Stimulated activated effector memory CD8-positive, alpha-beta T cell treated with anti-CD3 and anti-CD28 coated beads, Interleukin-12 subunit alpha, Interleukin-12 subunit beta, amount 100 ng/mL, for 72 hours (primary cell): ENCODE measurements around the gene CHRM5.

ENCODE experiments used
- ATAC-seq: fragments of 150-1000 bp; cut with Tn5 transposase; 2 replicates; pipeline ENCODE4 v1.10.0; 2021
- DNase-seq, 2 donors: peaks; one replicate each; pipeline ENCODE4 v3.0.0; 2021 to 2022; ENCODE audit warnings: low spot score in 2 of 2
- H3K27ac Mint-ChIP-seq: one replicate; pipeline ENCODE4 v1.8.0; 2022; ENCODE audit warnings: mild to moderate bottlenecking, mixed read lengths
- H3K36me3 Mint-ChIP-seq: one replicate; pipeline ENCODE4 v1.8.0; 2022; ENCODE audit warnings: mild to moderate bottlenecking, mixed read lengths
- H3K4me1 Mint-ChIP-seq: one replicate; pipeline ENCODE4 v1.8.0; 2022; ENCODE audit warnings: mixed read lengths
- H3K4me3 Mint-ChIP-seq: one replicate; pipeline ENCODE4 v1.8.0; 2022; ENCODE audit warnings: mild to moderate bottlenecking, mixed read lengths
- H3K9me3 Mint-ChIP-seq: one replicate; pipeline ENCODE4 v1.8.0; 2022; ENCODE audit warnings: mixed read lengths

CHRM5 gene

DNA sequence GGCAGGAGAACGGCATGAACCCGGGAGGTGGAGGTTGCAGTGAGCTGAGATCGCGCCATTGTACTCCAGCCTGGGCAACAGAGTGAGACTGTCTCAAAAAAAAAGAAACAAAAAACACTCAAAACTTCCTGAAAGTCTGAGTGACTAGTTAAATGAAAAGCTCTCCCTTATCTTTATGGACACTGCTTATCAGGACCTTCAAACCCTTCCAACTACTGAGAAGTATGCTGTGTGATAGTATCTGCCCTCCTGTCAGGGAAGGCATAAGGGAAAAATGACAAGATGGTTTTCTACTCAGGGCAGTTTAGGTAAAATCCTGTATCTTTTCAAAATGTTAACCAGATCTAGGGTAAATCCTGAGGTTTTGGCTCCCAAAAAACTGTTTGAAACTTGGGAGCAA lies 111.6 kb downstream of the CHRM5 start:
- Mint-ChIP-seq H3K9me3 (no peaks in the 10 kb centered on the region), H3K27ac (no peak overlapping the region), H3K4me1 (no peaks in the 10 kb centered on the region), H3K36me3 (peaks cover 28% of the 10 kb centered on the region), H3K4me3 (no peak overlapping the region)
- ATAC-seq (no peak), DNase-seq (no peak)

DNA sequence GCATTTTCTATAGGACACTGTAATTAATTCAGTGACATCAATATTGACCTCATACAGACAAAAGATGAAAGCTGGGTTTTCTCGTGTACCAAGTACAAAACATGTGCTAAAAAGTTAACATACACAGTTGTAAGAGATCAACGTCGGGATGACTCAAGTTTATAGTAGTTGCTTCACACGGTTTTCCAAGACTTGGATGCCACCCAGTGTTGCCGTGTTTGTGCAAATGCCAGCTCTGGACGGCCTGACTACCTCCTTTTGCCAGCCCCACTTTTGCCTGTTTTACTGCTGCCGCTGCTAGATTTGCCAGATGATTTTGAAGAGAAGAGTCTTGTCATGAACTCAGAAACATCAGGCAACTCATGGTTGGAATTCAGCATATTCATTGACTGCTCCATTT lies 115.8 kb downstream of the CHRM5 start:
- no peaks in the 10 kb centered on the region for H3K9me3 Mint-ChIP-seq
- H3K27ac Mint-ChIP-seq, result no peak overlapping the region
- H3K36me3 Mint-ChIP-seq, result peaks cover 70% of the 10 kb centered on the region
- no peak for DNase-seq
- no peaks in the 10 kb centered on the region for H3K4me1 Mint-ChIP-seq
- ATAC-seq, result no peak
- H3K4me3 Mint-ChIP-seq, result no peak overlapping the region

DNA sequence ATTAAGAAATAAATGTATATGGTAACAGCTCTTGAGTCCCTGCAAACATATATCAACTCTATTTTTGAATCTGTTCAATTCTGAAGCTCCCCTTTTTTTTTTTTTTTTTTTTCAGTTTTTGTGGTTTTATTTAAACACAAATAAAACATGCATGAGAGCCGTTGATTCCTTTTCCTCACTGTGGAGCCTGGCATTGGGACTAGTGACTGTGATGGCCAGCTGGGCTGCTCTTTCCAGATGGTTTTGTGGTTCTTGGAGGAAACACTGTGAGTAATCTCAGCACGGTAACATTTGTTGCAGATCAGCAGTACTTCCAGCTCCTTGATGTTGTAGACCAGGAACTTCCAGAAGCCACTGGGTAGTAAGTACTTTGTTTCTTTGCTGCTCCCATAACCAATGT lies 117.4 kb downstream of the CHRM5 start:
- Mint-ChIP-seq H3K27ac (no peak overlapping the region), H3K9me3 (no peaks in the 10 kb centered on the region)
- no peak for DNase-seq

DNA sequence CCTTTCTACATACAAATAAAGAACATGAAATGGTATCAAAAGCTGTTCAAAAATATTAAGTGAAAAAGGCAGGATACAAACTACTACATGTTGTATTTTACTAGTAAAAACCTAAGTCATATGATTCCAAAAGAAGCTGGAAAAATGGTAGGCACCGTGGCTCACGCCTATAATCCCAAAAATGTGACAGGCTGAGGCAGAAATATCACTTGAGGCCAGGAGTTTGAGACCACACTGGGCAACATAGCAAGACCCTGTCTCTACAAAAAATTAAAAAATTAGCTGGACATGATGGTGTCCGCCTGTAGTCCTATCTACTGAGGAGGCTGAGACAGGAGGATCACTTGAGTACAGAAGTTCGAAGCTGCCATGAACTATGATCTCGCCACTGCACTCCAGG lies 131.6 kb downstream of the CHRM5 start:
- peak overlapping the region; percentile 100 for H3K27ac Mint-ChIP-seq
- peaks cover 36% of the 10 kb centered on the region for H3K36me3 Mint-ChIP-seq
- ATAC-seq (no peak), DNase-seq (no peak)
- peak overlapping the region; percentile 100 for H3K4me3 Mint-ChIP-seq
- peaks cover 22% of the 10 kb centered on the region for H3K4me1 Mint-ChIP-seq
- no peaks in the 10 kb centered on the region for H3K9me3 Mint-ChIP-seq

More for the DNA sequence above, 117.4 kb downstream of the CHRM5 start:
- peaks cover 83% of the 10 kb centered on the region for H3K36me3 Mint-ChIP-seq
- H3K4me1 Mint-ChIP-seq, result no peaks in the 10 kb centered on the region
- no peak overlapping the region for H3K4me3 Mint-ChIP-seq
- ATAC-seq, result no peak

DNA sequence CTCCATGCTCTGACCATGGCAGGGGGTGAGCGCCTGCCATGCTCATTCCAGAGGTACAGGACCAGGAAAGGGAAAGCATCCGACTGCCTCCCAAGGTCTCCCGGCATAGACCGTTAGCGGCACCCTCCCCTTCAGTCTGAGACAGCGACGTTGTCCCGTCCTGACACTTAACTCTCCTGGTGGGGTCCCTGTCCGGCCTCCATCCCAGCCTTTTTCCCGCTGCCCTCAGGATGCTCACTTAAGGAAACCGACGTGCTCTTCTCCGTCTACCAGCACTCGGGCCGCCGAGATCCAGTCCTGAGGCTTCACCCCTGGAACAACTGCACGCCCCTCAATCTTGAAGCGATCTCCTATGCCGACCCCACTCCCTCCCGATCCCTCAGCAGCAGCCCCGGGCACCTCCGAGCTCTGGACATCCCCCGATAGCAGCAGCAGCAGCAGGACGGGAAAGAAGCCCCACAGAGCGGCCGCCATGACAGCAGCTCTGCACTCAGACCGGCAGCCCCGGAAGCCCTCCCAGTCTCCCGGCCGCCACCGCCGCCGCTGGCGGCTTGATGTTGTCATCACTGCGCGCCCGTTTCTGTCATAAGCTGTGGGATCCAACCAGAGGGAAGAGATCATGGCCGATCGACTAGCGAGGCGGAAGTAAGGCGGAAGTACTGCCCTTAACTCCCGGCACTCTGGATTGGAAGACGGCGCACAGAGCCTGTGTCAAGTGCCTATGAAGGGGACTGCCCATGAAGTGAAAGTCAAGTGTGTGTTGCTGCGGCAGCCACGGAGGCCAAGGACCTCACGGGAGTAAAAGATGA lies 133.3 kb downstream of the CHRM5 start, which contains the start of the genes EMC7 and PGBD4:
TSS of gene EMC7 (minus strand) at position 497 of the 809 bp plus-strand sequence. CDS start at position 474, 23 bp downstream.
TSS of gene PGBD4 (plus strand) at position 718 of the 809 bp plus-strand sequence. CDS start 449 bp downstream, outside the sequence.
- Mint-ChIP-seq H3K4me3 (peak within 1 kb of the TSS; percentile 100), H3K36me3 (peaks cover 23% of the 10 kb centered on the region), H3K9me3 (no peaks in the 10 kb centered on the region), H3K4me1 (peaks cover 22% of the 10 kb centered on the region), H3K27ac (peak within 1 kb of the TSS; percentile 100)
- ATAC-seq (peak; percentile 99), DNase-seq (peak; percentile 99 to 100)

DNA sequence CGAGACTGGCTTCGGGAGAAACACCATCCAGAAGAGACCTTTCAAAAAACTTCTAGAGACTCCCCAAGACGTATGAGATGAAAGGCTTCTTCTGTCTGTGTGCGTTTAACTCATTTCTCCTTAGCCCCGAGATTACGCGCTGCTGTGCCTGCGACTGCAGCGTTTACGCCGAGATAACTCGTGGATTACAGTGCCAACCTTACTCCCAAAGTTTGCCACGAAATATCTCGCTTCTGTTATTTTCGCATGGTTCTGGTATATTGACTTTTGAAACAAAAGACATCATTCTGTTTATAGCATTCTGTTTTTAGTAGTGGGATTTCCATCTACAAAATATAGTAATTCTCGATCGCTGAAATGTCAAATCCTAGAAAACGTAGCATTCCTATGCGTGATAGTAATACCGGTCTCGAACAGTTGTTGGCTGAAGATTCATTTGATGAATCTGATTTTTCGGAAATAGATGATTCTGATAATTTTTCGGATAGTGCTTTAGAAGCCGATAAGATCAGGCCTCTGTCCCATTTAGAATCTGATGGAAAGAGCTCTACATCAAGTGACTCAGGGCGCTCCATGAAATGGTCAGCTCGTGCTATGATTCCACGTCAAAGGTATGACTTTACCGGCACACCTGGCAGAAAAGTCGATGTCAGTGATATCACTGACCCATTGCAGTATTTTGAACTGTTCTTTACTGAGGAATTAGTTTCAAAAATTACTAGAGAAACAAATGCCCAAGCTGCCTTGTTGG lies 134.1 kb downstream of the CHRM5 start:
- Mint-ChIP-seq H3K4me3 (peak overlapping the region; percentile 100), H3K27ac (peak overlapping the region; percentile 100), H3K36me3 (peaks cover 22% of the 10 kb centered on the region), H3K9me3 (no peaks in the 10 kb centered on the region), H3K4me1 (peaks cover 22% of the 10 kb centered on the region)
- ATAC-seq (no peak), DNase-seq (no peak)

DNA sequence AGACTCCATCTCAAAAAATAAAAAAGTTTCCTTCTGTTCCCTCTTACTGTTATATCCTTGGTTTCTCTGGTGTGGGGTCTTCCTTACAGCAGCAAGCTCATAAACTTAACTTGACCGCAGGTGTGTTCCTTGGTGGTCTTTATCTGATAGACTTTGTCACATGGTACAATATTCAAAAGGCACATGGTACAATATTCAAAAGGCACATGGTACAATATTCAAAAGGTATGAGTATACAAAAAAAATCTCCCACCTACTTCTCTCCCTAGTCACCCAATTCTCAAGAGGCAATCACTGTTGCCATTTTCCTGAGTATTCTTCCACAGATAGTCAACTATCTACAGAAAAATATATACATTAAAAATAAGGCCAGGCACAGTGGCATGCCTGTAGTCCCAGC lies 138.1 kb downstream of the CHRM5 start:
- Mint-ChIP-seq H3K27ac (no peak overlapping the region), H3K4me1 (peaks cover 10% of the 10 kb centered on the region), H3K4me3 (no peak overlapping the region), H3K36me3 (peaks cover 10% of the 10 kb centered on the region), H3K9me3 (no peaks in the 10 kb centered on the region)
- ATAC-seq (no peak), DNase-seq (no peak)

DNA sequence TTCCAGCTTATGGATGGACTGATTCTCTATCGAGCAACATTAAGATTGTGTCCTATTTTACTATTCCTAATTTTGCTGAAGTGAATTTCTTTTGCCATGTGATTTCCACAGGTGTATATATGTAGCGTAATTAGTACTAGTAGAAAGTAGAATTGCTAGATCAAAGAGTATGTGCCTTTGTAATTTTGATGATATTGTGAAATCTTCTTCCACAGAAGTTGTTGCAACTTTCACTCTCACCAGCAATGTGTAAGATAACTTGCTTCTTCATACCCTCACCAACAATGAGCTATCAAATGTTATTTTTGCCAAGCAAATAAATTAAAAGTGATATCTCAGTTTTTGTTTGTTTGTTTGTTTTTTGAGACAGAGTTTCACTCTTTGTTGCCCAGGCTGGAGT lies 139.0 kb downstream of the CHRM5 start:
- no peak for ATAC-seq
- no peak overlapping the region for H3K4me3 Mint-ChIP-seq

DNA sequence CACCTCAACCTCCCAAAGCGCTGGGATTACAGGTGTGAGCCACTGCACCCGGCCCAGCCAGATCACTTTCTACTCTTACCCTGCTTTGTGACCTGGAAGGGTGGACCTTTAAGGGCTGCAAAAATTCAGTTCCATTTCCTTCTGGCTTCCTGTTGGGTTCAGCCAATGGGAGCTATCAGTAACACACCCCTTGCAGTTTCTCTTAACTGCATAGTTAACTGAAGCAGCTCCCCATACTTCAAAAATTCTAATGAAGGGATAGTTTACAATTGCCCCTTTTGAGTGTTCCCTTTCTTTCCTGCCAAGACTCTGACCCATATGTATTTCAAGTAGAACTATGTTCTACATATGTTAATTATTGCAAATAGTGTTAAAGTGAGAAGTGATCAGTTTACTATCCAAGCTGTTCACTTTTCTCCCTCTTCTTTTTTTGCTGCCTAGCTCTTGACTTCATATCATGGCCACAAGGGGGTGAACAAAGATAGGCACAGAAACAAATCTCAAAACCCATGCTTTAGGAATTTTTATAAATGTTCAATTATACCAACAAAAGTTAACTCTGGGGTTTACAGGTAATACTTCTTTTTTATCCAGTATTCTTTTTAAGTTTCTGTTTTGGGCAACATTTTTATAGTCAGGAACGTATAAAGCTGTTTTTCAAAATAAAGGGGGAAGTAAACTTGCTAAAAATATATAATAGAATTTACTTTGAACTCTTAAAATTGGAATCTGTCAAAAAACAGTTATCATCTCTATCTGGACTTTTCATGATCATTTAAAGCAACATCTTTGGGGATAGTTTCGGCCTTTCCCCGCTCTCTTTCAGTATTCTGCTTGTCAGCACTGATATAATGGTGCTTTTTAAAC lies 141.7 kb downstream of the CHRM5 start:
- no peaks in the 10 kb centered on the region for H3K4me1 Mint-ChIP-seq
- ATAC-seq (no peak), DNase-seq (no peak)
- no peaks in the 10 kb centered on the region for H3K9me3 Mint-ChIP-seq
- no peak overlapping the region for H3K4me3 Mint-ChIP-seq
- no peak overlapping the region for H3K27ac Mint-ChIP-seq
- H3K36me3 Mint-ChIP-seq, result no peaks in the 10 kb centered on the region

More for the DNA sequence above, 139.0 kb downstream of the CHRM5 start:
- DNase-seq, result no peak
- H3K27ac Mint-ChIP-seq, result no peak overlapping the region
- H3K36me3 Mint-ChIP-seq, result peaks cover under 1% of the 10 kb centered on the region
- H3K9me3 Mint-ChIP-seq, result no peaks in the 10 kb centered on the region
- H3K4me1 Mint-ChIP-seq, result peaks cover under 1% of the 10 kb centered on the region

DNA sequence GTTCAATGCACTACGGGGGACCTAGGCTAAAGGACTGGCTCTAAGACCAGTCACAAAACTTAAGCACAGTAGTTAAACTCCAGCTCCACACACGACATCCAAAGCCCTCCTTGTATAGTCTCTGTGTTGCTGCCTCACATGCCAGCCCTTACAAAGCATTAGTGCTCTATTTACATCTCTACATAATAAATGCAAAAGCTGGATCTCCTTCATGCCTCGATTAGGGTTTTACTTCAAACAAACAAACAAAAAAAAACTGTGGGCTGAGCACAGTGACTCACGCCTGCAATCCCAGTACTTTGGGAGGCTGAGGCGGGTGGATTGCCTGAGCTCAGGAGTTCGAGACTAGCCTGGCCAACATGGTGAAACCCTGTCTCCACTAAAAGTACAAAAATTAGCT lies 143.2 kb downstream of the CHRM5 start:
- no peak overlapping the region for H3K27ac Mint-ChIP-seq

DNA sequence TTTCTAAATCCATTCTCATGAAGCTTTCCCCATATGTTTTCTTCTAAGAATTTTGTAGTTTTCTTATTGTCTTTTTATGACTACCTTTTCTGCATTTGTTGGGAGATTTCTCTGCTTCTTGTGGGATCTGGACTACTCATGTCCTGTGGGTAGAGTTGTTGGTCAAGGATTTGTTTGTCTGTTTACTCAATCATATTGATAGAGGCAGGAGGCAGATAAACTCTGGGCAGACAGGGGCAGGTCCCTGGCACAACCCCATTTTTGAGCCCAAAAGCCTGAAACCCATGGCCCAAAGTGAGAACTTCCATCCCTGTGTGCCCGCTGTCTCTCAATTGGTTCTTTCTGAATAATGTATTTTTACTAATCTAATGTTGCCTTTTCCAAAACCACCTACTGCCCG lies 145.9 kb downstream of the CHRM5 start:
- DNase-seq, result no peak
- ATAC-seq, result no peak
- Mint-ChIP-seq H3K36me3 (no peaks in the 10 kb centered on the region), H3K4me1 (no peaks in the 10 kb centered on the region), H3K4me3 (no peak overlapping the region), H3K9me3 (no peaks in the 10 kb centered on the region), H3K27ac (no peak overlapping the region)

More for the DNA sequence above, 143.2 kb downstream of the CHRM5 start:
- H3K36me3 Mint-ChIP-seq, result no peaks in the 10 kb centered on the region
- no peaks in the 10 kb centered on the region for H3K9me3 Mint-ChIP-seq
- H3K4me3 Mint-ChIP-seq, result no peak overlapping the region
- DNase-seq (no peak), ATAC-seq (no peak)
- no peaks in the 10 kb centered on the region for H3K4me1 Mint-ChIP-seq

DNA sequence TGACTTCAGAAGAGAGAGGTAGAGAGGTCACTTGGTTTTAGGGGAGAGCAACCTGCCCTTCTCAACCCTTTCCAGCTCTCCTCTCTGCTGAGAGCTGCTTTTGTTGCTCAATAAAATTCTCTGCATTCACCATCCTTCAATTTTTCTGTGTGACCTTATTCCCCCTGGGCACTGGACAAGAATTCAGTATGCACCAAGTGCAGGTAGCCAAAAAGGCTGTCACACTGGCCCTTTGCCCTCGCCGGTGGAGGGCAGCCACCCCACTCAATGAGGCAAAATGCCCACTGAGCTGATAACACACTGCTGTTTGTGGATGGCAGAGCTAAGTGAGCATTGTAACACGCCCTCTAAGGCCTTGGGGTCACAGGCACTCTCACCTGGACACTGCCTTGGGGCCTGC lies 146.4 kb downstream of the CHRM5 start:
- no peaks in the 10 kb centered on the region for H3K4me1 Mint-ChIP-seq
- H3K27ac Mint-ChIP-seq, result no peak overlapping the region
- ATAC-seq (no peak), DNase-seq (no peak)
- no peak overlapping the region for H3K4me3 Mint-ChIP-seq
- no peaks in the 10 kb centered on the region for H3K36me3 Mint-ChIP-seq
- no peaks in the 10 kb centered on the region for H3K9me3 Mint-ChIP-seq

DNA sequence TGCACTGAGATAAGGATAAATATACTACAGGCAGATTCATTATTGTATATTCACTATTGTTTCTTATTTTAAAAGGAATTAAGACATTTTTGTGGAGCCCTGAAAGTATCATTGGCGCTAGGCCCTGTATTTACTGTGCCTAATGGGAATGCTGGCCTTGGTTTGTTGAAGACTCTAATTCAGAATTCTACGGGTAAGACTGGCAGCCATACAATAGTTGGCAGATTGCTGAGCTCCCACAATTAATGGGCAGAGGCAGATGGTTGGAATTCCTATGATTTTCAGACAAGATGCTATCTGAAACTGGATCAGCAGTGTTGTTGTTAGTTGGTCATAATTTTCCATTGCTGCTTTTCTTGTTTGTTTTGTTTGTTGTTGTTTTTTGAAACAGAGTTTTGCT lies 148.3 kb downstream of the CHRM5 start:
- Mint-ChIP-seq H3K4me1 (no peaks in the 10 kb centered on the region), H3K4me3 (no peak overlapping the region), H3K27ac (no peak overlapping the region), H3K36me3 (no peaks in the 10 kb centered on the region), H3K9me3 (no peaks in the 10 kb centered on the region)
- DNase-seq, result no peak
- no peak for ATAC-seq
